CD4-positive, alpha-beta T cell (primary cell): ENCODE data around the gene DUSP28. TPM values are rescaled to one million over a fixed set of nuclear protein-coding genes. Genes with fewer than 3 reads are reported as not detected.

ENCODE experiments used
- ATAC-seq: fragments of 200-7000 bp; cut with Tn5 transposase; one replicate; pipeline ENCODE4 v1.10.0; 2022; ENCODE audit warnings: mild to moderate bottlenecking; ENCODE audit not compliant: poor library complexity
- CTCF ChIA-PET: fragments of 350-600 bp; sonication (Branson Sonifier 250); formaldehyde crosslinking; loops from one replicate; lab custom pipeline; 2021; ENCODE audit warnings: antibody characterized with exemption, inconsistent platforms; lab: Charles Lee
- POLR2A ChIA-PET: fragments of 350-600 bp; sonication (Branson Sonifier 250); formaldehyde crosslinking; loops from one replicate; lab custom pipeline; 2021; ENCODE audit warnings: antibody characterized with exemption, inconsistent platforms; lab: Charles Lee
- DNase-seq, 14 experiments: peaks; one replicate each; pipeline ENCODE4 v3.0.0-alpha.2; 2013 to 2020; ENCODE audit warnings: mixed read lengths in 2 of 14
- H3K27ac ChIP-seq, 2 donors: one replicate each; pipeline versions ENCODE4 v1.5.1 to v1.7.0; 2013; ENCODE audit warnings: low read length in 2 of 2, low read depth in 1 of 2, mild to moderate bottlenecking in 1 of 2
- H3K27me3 ChIP-seq, 2 experiments: 1 replicate in 1 of 2; 2 replicates in 1 of 2; pipeline versions ENCODE4 v1.6.1 to v1.7.0; 2013; ENCODE audit warnings: low read length in 2 of 2, control low read depth in 1 of 2, mild to moderate bottlenecking in 1 of 2, moderate library complexity in 1 of 2; ENCODE audit not compliant: insufficient read depth in 2 of 2, control insufficient read depth in 1 of 2
- H3K36me3 ChIP-seq: one replicate; pipeline ENCODE4 v1.6.1; 2013; ENCODE audit warnings: low read length, control low read depth; ENCODE audit not compliant: insufficient read depth
- H3K4me1 ChIP-seq: one replicate; pipeline ENCODE4 v1.6.1; 2013; ENCODE audit warnings: low read length, control low read depth; ENCODE audit not compliant: insufficient read depth
- H3K4me3 ChIP-seq: one replicate; pipeline ENCODE4 v1.5.1; 2013; ENCODE audit warnings: mild to moderate bottlenecking, low read length, moderate library complexity
- H3K9me3 ChIP-seq, 2 experiments: 1 replicate in 1 of 2; 2 replicates in 1 of 2; pipeline versions ENCODE4 v1.6.1 to v1.7.0; 2013; ENCODE audit warnings: low read length in 2 of 2, mild to moderate bottlenecking in 2 of 2, control low read depth in 1 of 2, moderate library complexity in 1 of 2; ENCODE audit not compliant: control insufficient read depth in 1 of 2, insufficient read depth in 1 of 2
- H3K27ac Mint-ChIP-seq: one replicate; pipeline ENCODE4 v1.8.0; 2020; ENCODE audit warnings: mixed read lengths
- H3K27me3 Mint-ChIP-seq: one replicate; pipeline ENCODE4 v1.8.0; 2021; ENCODE audit warnings: mixed read lengths
- H3K36me3 Mint-ChIP-seq: one replicate; pipeline ENCODE4 v1.8.0; 2021; ENCODE audit warnings: low read depth, mixed read lengths
- H3K4me1 Mint-ChIP-seq: one replicate; pipeline ENCODE4 v1.8.0; 2021; ENCODE audit warnings: low read depth, mixed read lengths
- H3K4me3 Mint-ChIP-seq: one replicate; pipeline ENCODE4 v1.8.0; 2020; ENCODE audit warnings: mild to moderate bottlenecking, mixed read lengths
- H3K9me3 Mint-ChIP-seq: one replicate; pipeline ENCODE4 v1.8.0; 2020; ENCODE audit warnings: mixed read lengths
- CTCF ChIP-seq: fragments of 200-600 bp; IDR thresholded peaks from one replicate; pipeline ENCODE4 v1.8.0; 2022; ENCODE audit warnings: antibody characterized with exemption, mild to moderate bottlenecking
- intact Hi-C, 2 experiments: fragments of 100-400 bp; cut with DNase I in 1 of 2; cut with micrococcal nuclease in 1 of 2; formaldehyde crosslinking; loops; one replicate each; pipeline versions ENCODE4 v1.15.1 to v1.9.0; 2023 to 2025; cut with DNase I, micrococcal nuclease
- total RNA-seq, 174 experiments: library from RNA in 2 of 174; stranded (reverse) in 2 of 174; gene quantifications; one replicate each; pipeline ENCODE4 v1.2.3 and lab custom pipeline; 2021 to 2026

The DUSP28 gene
- total RNA-seq, 2 experiments from 2014 or later, result 18.3 to 18.9 TPM

- no peak overlapping the region for H3K27ac ChIP-seq
- no peak for TF ChIP-seq CTCF
- peaks cover 21% of the 10 kb centered on the region for H3K36me3 Mint-ChIP-seq
- ChIA-PET CTCF (no interaction called here), POLR2A (no interaction called here)
- no peak overlapping the region for H3K27ac Mint-ChIP-seq
- H3K9me3 ChIP-seq, result no peaks in the 10 kb centered on the region
- ATAC-seq (no peak), DNase-seq (peak in 1 of 14 experiments; percentile 25)
- peaks cover 67% of the 10 kb centered on the region for H3K36me3 ChIP-seq
- no peaks in the 10 kb centered on the region for H3K9me3 Mint-ChIP-seq
- peaks cover 6% of the 10 kb centered on the region for H3K4me1 ChIP-seq
- H3K4me3 Mint-ChIP-seq, result no peak overlapping the region
- no peaks in the 10 kb centered on the region for H3K4me1 Mint-ChIP-seq
- H3K27me3 ChIP-seq, result no peaks in the 10 kb centered on the region
- intact Hi-C loops, result no loop called here
- no peak overlapping the region for H3K4me3 ChIP-seq
- no peaks in the 10 kb centered on the region for H3K27me3 Mint-ChIP-seq
These were observed 37.4 kb downstream of the DUSP28 start for GRCh38 chr2:240597419-240598181.

- Histone ChIP-seq H3K4me1 (peaks cover 6% of the 10 kb centered on the region), H3K27me3 (no peaks in the 10 kb centered on the region), H3K4me3 (no peak overlapping the region), H3K36me3 (peaks cover 60% of the 10 kb centered on the region), H3K27ac (no peak overlapping the region), H3K9me3 (no peaks in the 10 kb centered on the region)
- ChIA-PET POLR2A (interaction anchor here (1.1 kb wide), 1 partner anchor 12 kb away, joined by 3 read pairs; the partner anchor contains the start of gene CAPN10), CTCF (no interaction called here)
- no peak for TF ChIP-seq CTCF
- no peaks in the 10 kb centered on the region for H3K9me3 Mint-ChIP-seq
- DNase-seq (no peak), ATAC-seq (no peak)
- no peaks in the 10 kb centered on the region for H3K4me1 Mint-ChIP-seq
- no peak overlapping the region for H3K27ac Mint-ChIP-seq
- H3K27me3 Mint-ChIP-seq, result no peaks in the 10 kb centered on the region
- H3K4me3 Mint-ChIP-seq, result no peak overlapping the region
- H3K36me3 Mint-ChIP-seq, result peaks cover 18% of the 10 kb centered on the region
- intact Hi-C loops, result no loop called here
These were observed 38.3 kb downstream of the DUSP28 start for GRCh38 chr2:240598311-240598911.

- no peak overlapping the region for H3K27ac ChIP-seq
- no peaks in the 10 kb centered on the region for H3K9me3 ChIP-seq
- Mint-ChIP-seq H3K4me3 (no peak overlapping the region), H3K36me3 (peaks cover 18% of the 10 kb centered on the region), H3K27me3 (no peaks in the 10 kb centered on the region), H3K9me3 (no peaks in the 10 kb centered on the region), H3K27ac (no peak overlapping the region), H3K4me1 (no peaks in the 10 kb centered on the region)
- intact Hi-C loops, result no loop called here
- peaks cover 6% of the 10 kb centered on the region for H3K4me1 ChIP-seq
- POLR2A ChIA-PET, result interaction anchor here (1.1 kb wide), 1 partner anchor 12 kb away, joined by 3 read pairs; the partner anchor contains the start of gene CAPN10
- peaks cover 53% of the 10 kb centered on the region for H3K36me3 ChIP-seq
- H3K27me3 ChIP-seq, result no peaks in the 10 kb centered on the region
- no peak for TF ChIP-seq CTCF
- no peak overlapping the region for H3K4me3 ChIP-seq
- DNase-seq (peak in 1 of 14 experiments; percentile 20), ATAC-seq (no peak)
- CTCF ChIA-PET, result no interaction called here
These were observed 39.0 kb downstream of the DUSP28 start for GRCh38 chr2:240599141-240599583.
